K562 (cell line): ENCODE measurements around the gene DCXR.

Experiments used
- CTCF ChIP-seq, 3 experiments: IDR thresholded peaks in 2 of 3; conservative IDR thresholded peaks in 1 of 3; 2 replicates each; pipeline ENCODE4 v1.5.1; 2011 to 2012; ENCODE audit warnings: low read length in 3 of 3, mild to moderate bottlenecking in 3 of 3, control low read depth in 2 of 3, improper control_type of control experiment in 1 of 3, inconsistent platforms in 1 of 3, low read depth in 1 of 3, mixed read lengths in 1 of 3, moderate library complexity in 1 of 3; ENCODE audit not compliant: insufficient read depth in 2 of 3
- EP300 ChIP-seq: IDR thresholded peaks from 2 replicates; pipeline ENCODE4 v1.6.1; 2012; ENCODE audit warnings: low read length, improper control_type of control experiment
- HDAC1 ChIP-seq, 2 experiments: fragments of 450-650 bp; IDR thresholded peaks; 2 replicates each; pipeline ENCODE4 v1.6.1; 2016 to 2017; ENCODE audit warnings: inconsistent platforms in 1 of 2, mild to moderate bottlenecking in 1 of 2, moderate library complexity in 1 of 2
- MXI1 ChIP-seq: IDR thresholded peaks from 2 replicates; pipeline ENCODE4 v1.6.1; 2011; ENCODE audit warnings: low read depth, mild to moderate bottlenecking, improper control_type of control experiment, low read length
- POLR2A ChIP-seq: fragments of 450-650 bp; conservative IDR thresholded peaks from 2 replicates; pipeline ENCODE4 v1.6.1; 2016
- SOX6 ChIP-seq: fragments of 450-650 bp; IDR thresholded peaks from 2 replicates; pipeline ENCODE4 v1.6.1; 2014; ENCODE audit warnings: mild to moderate bottlenecking
- SPI1 ChIP-seq: IDR thresholded peaks from 2 replicates; pipeline ENCODE4 v1.6.1; 2011; ENCODE audit warnings: low read depth, low read length, control low read depth, borderline replicate concordance
- TF ChIP-seq, protein P1 (sequence below), 2 experiments: IDR thresholded peaks; 2 replicates each; pipeline ENCODE4 v1.6.1; 2011; ENCODE audit warnings: borderline replicate concordance in 1 of 2, control low read depth in 1 of 2, low read depth in 1 of 2, low read length in 1 of 2, mild to moderate bottlenecking in 1 of 2, mixed read lengths in 1 of 2, moderate library complexity in 1 of 2; ENCODE audit not compliant: insufficient read depth in 1 of 2, insufficient read length in 1 of 2, poor library complexity in 1 of 2, severe bottlenecking in 1 of 2; ENCODE audit errors: extremely low read depth in 1 of 2

DNA sequence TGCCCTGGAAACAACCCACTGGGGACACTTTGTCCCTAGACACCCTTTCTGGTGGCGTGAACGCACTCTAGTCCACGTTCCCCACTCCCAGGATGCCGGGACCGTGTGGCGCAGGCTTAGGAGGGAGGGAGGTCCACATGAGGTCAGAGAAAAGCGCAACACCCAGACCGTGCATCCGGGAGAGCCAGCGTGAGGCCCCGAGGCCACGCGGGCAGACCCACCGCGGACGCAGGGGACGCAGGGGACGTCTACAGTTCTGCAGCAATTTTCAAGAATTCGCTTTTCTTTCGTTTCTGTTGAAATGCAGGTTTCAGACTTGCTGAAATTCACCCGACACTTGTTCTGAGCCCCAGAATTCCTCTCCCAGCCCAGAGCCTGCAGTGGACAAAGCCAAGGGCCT lies 9.4 kb upstream of the DCXR start:
- TF ChIP-seq POLR2A (no peak), CTCF (IDR thresholded peaks at IDR 0.05 in 2 of 3, conservative IDR thresholded peaks at IDR 0.05 in 1 of 3; ENCODE audit: insufficient read depth in 2 of 3, low read depth in 1 of 3, low read length in 3 of 3) (no peak), MXI1 (no peak), SPI1 (no peak), SOX6 (no peak), HDAC1 (IDR thresholded peaks at IDR 0.05) (no peak), EP300 (no peak)
- TF ChIP-seq, protein P1, sequence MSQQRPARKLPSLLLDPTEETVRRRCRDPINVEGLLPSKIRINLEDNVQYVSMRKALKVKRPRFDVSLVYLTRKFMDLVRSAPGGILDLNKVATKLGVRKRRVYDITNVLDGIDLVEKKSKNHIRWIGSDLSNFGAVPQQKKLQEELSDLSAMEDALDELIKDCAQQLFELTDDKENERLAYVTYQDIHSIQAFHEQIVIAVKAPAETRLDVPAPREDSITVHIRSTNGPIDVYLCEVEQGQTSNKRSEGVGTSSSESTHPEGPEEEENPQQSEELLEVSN (IDR thresholded peaks at IDR 0.05; ENCODE audit: borderline replicate concordance in 1 of 2, extremely low read depth in 1 of 2, insufficient read depth in 1 of 2, insufficient read length in 1 of 2, low read depth in 1 of 2, low read length in 1 of 2, poor library complexity in 1 of 2, severe bottlenecking in 1 of 2) = no peak
